GM11168 (cell line): ENCODE data around the gene IGF2BP3.

Source experiments
- in situ Hi-C: fragments of 300-500 bp; cut with MboI; formaldehyde crosslinking; loops from one replicate; pipeline ENCODE4 v1.12.0; 2022; ENCODE audit warnings: low sequenced_read_pairs; ENCODE audit not compliant: unreplicated experiment

The IGF2BP3 gene

GRCh38 chr7:23347682-23348180 lies 122.6 kb downstream of the IGF2BP3 start:
- in situ Hi-C loops = no loop called here

GRCh38 chr7:23347033-23347681 lies 123.1 kb downstream of the IGF2BP3 start:
- in situ Hi-C loops = no loop called here

GRCh38 chr7:23346316-23346715 lies 124.0 kb downstream of the IGF2BP3 start:
- in situ Hi-C loops = no loop called here

GRCh38 chr7:23345601-23346000 lies 124.7 kb downstream of the IGF2BP3 start:
- in situ Hi-C loops = no loop called here

- in situ Hi-C loops = no loop called here
These were observed 126.3 kb downstream of the IGF2BP3 start for GRCh38 chr7:23343806-23344475.

- in situ Hi-C loops = no loop called here
These were observed 127.2 kb downstream of the IGF2BP3 start for GRCh38 chr7:23343102-23343501.

GRCh38 chr7:23341846-23342598 lies 128.3 kb downstream of the IGF2BP3 start:
- in situ Hi-C loops = no loop called here

GRCh38 chr7:23338863-23339262 lies 131.4 kb downstream of the IGF2BP3 start:
- in situ Hi-C loops = no loop called here

- in situ Hi-C loops = no loop called here
These were observed 131.9 kb downstream of the IGF2BP3 start for GRCh38 chr7:23338439-23338838.

GRCh38 chr7:23337374-23337773 lies 132.9 kb downstream of the IGF2BP3 start:
- in situ Hi-C loops = no loop called here

- in situ Hi-C loops = no loop called here
These were observed 133.4 kb downstream of the IGF2BP3 start for GRCh38 chr7:23336799-23337283.

GRCh38 chr7:23336086-23336485 lies 134.2 kb downstream of the IGF2BP3 start:
- in situ Hi-C loops = no loop called here

GRCh38 chr7:23335621-23336020 lies 134.7 kb downstream of the IGF2BP3 start:
- in situ Hi-C loops = no loop called here

- in situ Hi-C loops = no loop called here
These were observed 135.2 kb downstream of the IGF2BP3 start for GRCh38 chr7:23335136-23335535.

GRCh38 chr7:23334482-23335056 lies 135.7 kb downstream of the IGF2BP3 start:
- in situ Hi-C loops = no loop called here

GRCh38 chr7:23333671-23334246 lies 136.5 kb downstream of the IGF2BP3 start:
- in situ Hi-C loops = no loop called here

- in situ Hi-C loops = no loop called here
These were observed 137.2 kb downstream of the IGF2BP3 start for GRCh38 chr7:23332910-23333612.

- in situ Hi-C loops = no loop called here
These were observed 138.1 kb downstream of the IGF2BP3 start for GRCh38 chr7:23332193-23332592.

GRCh38 chr7:23331132-23331531 lies 139.2 kb downstream of the IGF2BP3 start:
- in situ Hi-C loops = no loop called here

- in situ Hi-C loops = no loop called here
These were observed 154.9 kb downstream of the IGF2BP3 start for GRCh38 chr7:23315366-23315765.
